Mononuclear cell (primary cell): ENCODE data around the gene RAC2. TPM values are rescaled to one million over a fixed set of nuclear protein-coding genes. Genes with fewer than 3 reads are reported as not detected.
"Not testable (repeated sequence)": the region's sequence is repeated elsewhere in the genome, so short reads cannot be mapped to it uniquely, and the experiment has no call there.

Experiments
- H3K27me3 ChIP-seq: 2 replicates; pipeline ENCODE4 v1.6.0; 2011; ENCODE audit warnings: low read length, control low read depth; ENCODE audit not compliant: insufficient read depth
- H3K4me1 ChIP-seq: 2 replicates; pipeline ENCODE4 v1.5.1; 2011; ENCODE audit warnings: mild to moderate bottlenecking, low read length, control low read depth; ENCODE audit not compliant: insufficient read depth
- H3K4me3 ChIP-seq: 2 replicates; pipeline ENCODE4 v1.5.1; 2011; ENCODE audit warnings: mild to moderate bottlenecking, low read length, moderate library complexity
- H3K9me3 ChIP-seq: 2 replicates; pipeline ENCODE4 v1.5.1; 2011; ENCODE audit warnings: low read depth, mild to moderate bottlenecking, control low read depth, low read length
- total RNA-seq: library from RNA; depleted of rRNA; stranded (reverse); fragments of >200 nt; gene quantifications from one replicate; pipeline ENCODE4 v1.2.3, GENCODE V29; 2012

RAC2 gene
- total RNA-seq, 1 donor = 107 TPM

DNA sequence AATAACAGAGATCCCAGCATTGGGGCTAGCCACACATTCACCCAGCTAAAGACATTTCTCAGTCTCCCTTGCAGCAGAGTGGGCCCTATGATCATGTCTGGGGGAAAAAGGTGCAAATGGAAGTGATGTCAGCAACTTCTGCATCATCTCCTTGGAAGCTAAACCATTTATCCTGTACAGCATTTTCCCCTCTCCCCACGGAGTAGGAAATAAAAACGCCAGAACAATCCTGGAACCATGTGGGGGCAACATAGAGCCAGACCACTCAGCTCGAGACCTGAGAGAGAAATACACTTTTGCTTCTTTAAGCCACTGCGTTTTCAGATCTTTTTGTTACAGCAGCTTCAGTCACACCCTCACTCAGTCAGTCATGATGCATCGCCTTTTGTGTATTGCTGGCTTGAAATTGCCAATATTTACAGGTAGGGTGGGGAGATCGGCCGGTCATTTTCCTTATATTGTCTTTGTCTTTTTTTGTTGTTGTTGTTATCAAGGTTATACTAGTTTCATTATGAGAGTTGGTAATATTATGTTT is 9.1 kb upstream of the RAC2 start:
- H3K9me3 ChIP-seq = no peaks in the 10 kb centered on the region

DNA sequence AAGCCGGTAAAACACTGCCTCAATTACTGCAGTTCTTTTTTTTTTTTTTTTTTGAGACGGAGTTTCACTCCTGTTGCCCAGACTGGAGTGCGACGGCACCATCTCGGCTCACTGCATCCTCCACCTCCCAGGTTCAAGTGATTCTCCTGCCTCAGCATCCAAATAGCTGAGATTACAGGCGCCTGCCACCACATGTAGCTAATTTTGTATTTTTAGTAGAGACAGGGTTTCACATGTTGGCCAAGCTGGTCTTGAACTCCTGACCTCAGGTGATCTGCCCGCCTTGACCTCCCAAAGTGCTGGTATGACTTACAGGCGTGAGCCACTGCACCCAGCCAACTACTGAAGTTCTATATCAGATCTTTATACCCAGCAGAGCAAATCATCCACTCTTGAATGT is 7.8 kb upstream of the RAC2 start:
- not testable (repeated sequence) for H3K9me3 ChIP-seq, H3K4me3 ChIP-seq, H3K27me3 ChIP-seq

More for the DNA sequence above, 9.1 kb upstream of the RAC2 start:
- H3K4me1 ChIP-seq = no peaks in the 10 kb centered on the region
- H3K27me3 ChIP-seq = no peaks in the 10 kb centered on the region
- no peak overlapping the region for H3K4me3 ChIP-seq

DNA sequence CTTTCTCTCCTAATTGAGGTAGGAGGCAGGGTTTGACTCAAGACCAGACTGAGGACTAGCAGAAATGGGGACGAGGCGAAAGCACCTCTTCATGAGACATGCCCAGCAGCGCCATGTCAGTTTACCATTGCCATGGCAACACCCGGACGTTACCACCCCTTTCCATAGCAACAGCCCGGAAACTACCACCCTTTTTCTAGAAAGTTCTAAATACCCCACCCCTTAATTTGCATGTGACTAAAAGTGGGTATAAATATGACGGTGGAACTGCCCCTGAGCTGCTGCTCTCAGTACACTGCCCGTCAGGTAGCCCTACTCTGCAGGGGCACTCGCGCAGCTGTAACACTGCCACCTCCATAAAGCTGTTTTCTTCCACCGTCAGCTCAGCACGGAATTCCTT is 5.9 kb upstream of the RAC2 start:
- Histone ChIP-seq H3K27me3 (no peaks in the 10 kb centered on the region), H3K4me3 (no peak overlapping the region), H3K4me1 (peaks cover 9% of the 10 kb centered on the region), H3K9me3 (no peaks in the 10 kb centered on the region)

More for the DNA sequence above, 7.8 kb upstream of the RAC2 start:
- H3K4me1 ChIP-seq = not testable (repeated sequence)

GRCh38 chr22:37248251-37248650 is 4.2 kb upstream of the RAC2 start:
- Histone ChIP-seq H3K27me3 (no peaks in the 10 kb centered on the region), H3K9me3 (no peaks in the 10 kb centered on the region), H3K4me3 (no peak overlapping the region), H3K4me1 (peaks cover 20% of the 10 kb centered on the region)

- no peaks in the 10 kb centered on the region for H3K27me3 ChIP-seq
- no peaks in the 10 kb centered on the region for H3K9me3 ChIP-seq
- H3K4me1 ChIP-seq = peaks cover 35% of the 10 kb centered on the region
- no peak overlapping the region for H3K4me3 ChIP-seq
Observed at GRCh38 chr22:37245740-37246139, 1.7 kb upstream of the RAC2 start.

DNA sequence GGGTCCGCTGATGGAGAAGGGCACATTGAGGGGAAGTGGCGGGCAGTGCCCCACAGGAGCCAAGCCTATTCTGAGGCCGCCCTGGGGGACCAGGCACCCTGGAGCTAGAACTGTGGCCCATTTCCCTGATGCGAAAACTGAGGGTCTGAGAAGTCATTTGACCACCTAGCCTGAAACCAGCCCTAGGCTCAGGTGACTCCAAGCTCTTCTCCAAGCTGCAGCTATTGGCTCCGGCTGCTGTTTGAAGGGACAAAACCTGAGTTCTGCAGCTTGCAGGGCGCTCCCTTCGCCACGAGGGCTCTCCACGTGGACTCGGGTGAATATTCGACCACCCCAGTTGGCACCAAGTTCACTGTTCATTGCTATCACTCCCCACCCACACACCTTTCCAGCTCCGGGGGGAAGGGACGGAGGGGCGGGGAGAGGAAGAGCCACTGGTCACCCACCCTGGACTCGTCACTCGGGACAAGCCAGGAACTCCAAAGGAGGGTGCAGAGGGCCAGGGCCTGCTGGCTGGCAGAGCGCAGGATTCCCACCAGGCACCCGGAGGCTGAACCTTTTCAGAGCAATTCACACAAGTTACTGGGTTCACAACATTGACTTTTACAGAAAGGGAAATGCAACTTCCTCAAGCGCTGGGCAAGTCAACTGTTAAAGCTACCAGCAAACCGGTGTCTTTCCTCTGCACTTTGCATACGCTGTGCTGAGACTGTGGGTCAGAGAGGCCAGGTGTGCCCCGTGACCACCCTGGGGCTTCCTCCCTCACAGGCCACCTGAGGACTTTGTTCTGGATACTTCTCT is 1.1 kb upstream of the RAC2 start:
- H3K9me3 ChIP-seq = no peaks in the 10 kb centered on the region
- peaks cover 41% of the 10 kb centered on the region for H3K4me1 ChIP-seq
- peak overlapping the region; percentile 17 for H3K4me3 ChIP-seq
- H3K27me3 ChIP-seq = no peaks in the 10 kb centered on the region

DNA sequence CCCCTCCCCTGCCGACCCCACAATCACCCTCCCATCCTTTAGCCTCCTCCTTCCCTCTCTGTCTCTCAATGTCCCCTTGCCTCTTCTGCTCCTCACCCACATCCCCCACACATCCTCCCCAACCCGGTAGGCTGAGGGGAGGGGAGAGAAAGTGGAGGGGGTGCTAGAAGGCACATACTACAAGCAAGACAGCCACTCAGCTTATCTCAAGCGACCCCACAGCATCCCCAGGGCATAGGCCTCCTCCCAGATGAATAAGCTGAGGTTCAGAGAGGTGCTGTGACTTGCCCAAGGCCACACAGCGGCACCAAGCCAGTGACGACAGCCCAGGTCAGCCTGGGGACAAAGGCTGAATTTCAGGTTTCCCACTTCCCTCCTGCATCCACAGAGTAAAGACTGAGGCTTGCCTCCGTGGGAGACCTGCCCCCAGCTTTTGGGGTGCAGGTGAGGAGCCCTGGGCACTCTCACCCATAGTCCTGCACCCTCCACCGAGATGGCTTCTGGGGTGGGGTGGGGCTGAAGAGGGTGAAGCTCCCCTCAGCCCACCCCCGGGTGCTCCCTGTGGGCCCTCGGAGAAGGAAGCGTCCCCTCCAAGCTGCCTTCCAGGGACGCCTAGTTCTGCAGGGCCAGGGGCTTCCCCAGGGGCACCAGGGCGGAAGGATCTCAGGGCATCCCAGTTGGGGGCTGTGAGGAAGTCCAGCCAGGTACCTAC is 511 bp downstream of the RAC2 start:
- Histone ChIP-seq H3K27me3 (no peaks in the 10 kb centered on the region), H3K9me3 (no peaks in the 10 kb centered on the region), H3K4me1 (peaks cover 57% of the 10 kb centered on the region), H3K4me3 (peak overlapping the region; percentile 98)

DNA sequence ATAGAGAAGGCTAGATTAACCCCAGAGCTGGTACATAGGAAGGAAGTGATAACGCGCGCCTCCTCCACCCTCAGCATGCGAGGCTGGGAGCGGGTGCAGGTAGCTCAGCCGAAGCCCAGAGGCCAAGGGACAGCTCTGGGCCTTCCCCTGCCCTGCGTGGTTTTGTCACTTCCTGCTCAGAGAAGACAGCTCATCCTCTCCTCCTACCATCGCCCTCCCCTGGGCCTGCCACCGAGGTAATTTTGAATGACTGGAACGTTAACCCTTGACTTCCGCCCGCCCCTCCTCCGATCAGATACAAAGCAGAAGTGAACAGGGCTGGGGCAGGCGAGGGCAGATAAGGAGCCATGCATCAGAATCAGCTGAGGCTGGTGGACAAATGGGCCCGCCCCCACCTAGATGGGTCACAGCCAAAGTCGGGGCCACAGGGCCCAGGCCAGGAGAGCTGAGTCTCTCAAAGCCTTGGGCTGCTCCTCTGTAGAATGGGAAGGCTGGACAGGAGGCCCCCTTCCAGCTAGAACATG is 1.6 kb downstream of the RAC2 start:
- Histone ChIP-seq H3K4me1 (peaks cover 68% of the 10 kb centered on the region), H3K4me3 (peak overlapping the region; percentile 98), H3K9me3 (no peaks in the 10 kb centered on the region), H3K27me3 (no peaks in the 10 kb centered on the region)

GRCh38 chr22:37241351-37242142 is 2.5 kb downstream of the RAC2 start:
- H3K9me3 ChIP-seq = no peaks in the 10 kb centered on the region
- peak overlapping the region; percentile 98 for H3K4me3 ChIP-seq
- peaks cover 76% of the 10 kb centered on the region for H3K4me1 ChIP-seq
- H3K27me3 ChIP-seq = no peaks in the 10 kb centered on the region

- peaks cover 83% of the 10 kb centered on the region for H3K4me1 ChIP-seq
- no peaks in the 10 kb centered on the region for H3K27me3 ChIP-seq
- peak overlapping the region; percentile 98 for H3K4me3 ChIP-seq
- H3K9me3 ChIP-seq = no peaks in the 10 kb centered on the region
Observed at GRCh38 chr22:37240941-37241320, 3.1 kb downstream of the RAC2 start.

GRCh38 chr22:37240240-37240940 is 3.7 kb downstream of the RAC2 start:
- H3K4me3 ChIP-seq = no peak overlapping the region
- H3K9me3 ChIP-seq = no peaks in the 10 kb centered on the region
- H3K27me3 ChIP-seq = no peaks in the 10 kb centered on the region
- peaks cover 83% of the 10 kb centered on the region for H3K4me1 ChIP-seq

DNA sequence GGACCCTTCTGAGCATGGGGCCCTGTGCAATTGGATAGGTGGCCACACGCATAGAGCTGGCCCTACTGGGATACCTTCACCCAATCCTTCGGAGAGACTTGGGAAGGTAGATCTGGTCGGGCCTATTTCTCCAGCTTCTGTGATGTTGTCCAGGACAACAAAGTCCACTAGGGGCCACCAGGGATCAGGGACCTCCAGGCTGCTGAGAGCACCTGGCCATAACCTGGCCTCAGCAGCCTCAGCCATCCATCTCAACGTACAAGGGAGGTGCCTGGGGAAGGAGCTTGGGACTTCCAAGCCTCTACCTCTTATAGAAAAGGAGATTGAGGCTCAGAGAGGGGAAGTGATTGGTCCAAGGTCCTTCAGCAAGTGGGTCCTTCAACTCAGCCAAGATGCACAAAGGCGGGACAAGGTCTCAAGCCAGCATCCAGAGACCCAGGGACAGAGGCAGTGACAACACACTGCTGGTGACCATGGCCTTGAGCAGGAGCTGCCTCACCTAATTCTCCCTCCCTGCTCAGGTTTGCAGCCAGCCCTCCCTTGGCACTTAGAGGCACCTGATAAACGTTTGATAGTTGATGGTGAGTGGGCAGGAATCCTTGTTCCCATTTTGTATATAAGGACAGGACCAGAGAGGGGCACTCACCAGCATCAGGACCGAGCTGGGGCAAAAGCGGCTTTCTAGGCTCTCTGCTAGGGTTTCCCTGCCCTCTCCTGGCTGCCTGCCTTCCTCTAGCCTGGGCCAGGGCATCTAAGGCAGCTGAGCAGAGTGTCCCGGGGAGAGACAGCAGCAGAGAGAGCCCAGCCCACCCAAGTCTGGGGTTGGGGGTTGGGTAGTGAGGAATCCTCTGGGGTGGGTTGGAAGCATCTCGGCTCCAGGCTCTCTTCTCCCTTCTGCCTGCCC is 4.5 kb downstream of the RAC2 start:
- H3K27me3 ChIP-seq = no peaks in the 10 kb centered on the region
- peaks cover 83% of the 10 kb centered on the region for H3K4me1 ChIP-seq
- H3K4me3 ChIP-seq = no peak overlapping the region
- no peaks in the 10 kb centered on the region for H3K9me3 ChIP-seq

DNA sequence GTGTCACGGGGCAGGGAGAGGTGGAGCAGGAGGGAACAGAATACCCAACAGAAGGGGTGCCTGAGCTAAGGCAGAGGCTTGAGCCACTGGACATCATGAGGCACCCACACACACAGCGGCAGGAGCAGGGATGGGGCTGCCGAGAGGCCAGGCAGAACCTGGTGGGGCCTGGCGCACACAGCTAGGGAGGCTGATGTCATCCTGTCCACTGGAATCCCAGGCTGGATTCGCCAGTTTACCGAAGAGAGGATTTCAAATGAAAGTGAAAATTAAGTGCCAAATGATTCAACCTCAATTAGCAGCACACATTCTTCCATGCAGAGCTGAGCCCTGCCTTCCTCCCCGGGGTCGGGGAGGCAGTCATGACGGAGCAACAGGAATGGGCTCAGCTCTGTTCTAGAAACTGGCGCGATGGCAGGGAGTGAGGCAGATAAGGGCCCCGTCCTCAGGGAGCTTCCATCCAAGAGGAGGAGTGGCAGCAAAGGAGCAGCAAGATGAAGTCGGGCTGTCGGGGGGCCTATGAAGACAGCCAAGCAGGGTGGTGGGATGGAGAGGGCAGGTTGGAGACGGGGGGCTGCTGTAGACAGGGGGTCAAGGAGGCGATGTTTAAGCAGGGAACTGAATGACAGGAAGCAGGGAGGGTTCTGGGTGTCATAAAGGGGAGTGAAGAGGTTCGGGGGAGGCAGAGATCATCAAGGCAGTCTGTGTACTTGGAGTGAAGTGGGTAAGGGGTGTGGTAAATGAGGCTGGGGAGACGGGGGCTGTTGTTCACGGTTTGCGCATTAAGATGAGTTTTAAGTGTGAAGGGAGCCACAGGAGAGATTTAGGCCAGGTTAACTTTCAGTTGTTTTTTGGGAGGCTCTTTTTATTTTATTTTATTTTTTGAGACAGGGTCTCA is 6.4 kb downstream of the RAC2 start:
- H3K4me3 ChIP-seq = no peak overlapping the region
- H3K27me3 ChIP-seq = no peaks in the 10 kb centered on the region
- no peaks in the 10 kb centered on the region for H3K9me3 ChIP-seq
- peaks cover 96% of the 10 kb centered on the region for H3K4me1 ChIP-seq
